Lung (tissue), 12 donors: ENCODE results near the gene MRGPRE. TPM values are rescaled to one million over a fixed set of nuclear protein-coding genes. Genes with fewer than 3 reads are reported as not detected.

ENCODE experiments used
- ATAC-seq: fragments of 200-7000 bp; cut with Tn5 transposase; one replicate; pipeline ENCODE4 v1.9.1; 2020; ENCODE audit warnings: moderate number of reproducible peaks; ENCODE audit not compliant: insufficient read depth, low FRiP score
- DNase-seq, 3 donors: peaks; one replicate each; pipeline ENCODE4 v3.0.0-alpha.2; 2013 to 2017
- H3K27ac ChIP-seq, 2 donors: one replicate each; pipeline ENCODE4 v1.5.1; 2013; ENCODE audit warnings: mild to moderate bottlenecking in 2 of 2, moderate library complexity in 2 of 2, control low read depth in 1 of 2, inconsistent platforms in 1 of 2, low read depth in 1 of 2, low read length in 1 of 2
- H3K27me3 ChIP-seq, 3 donors: one replicate each; pipeline ENCODE4 v1.5.1; 2013; ENCODE audit warnings: low read length in 2 of 3; ENCODE audit not compliant: control insufficient read depth in 3 of 3, insufficient read depth in 3 of 3
- H3K36me3 ChIP-seq, 4 donors: one replicate each; pipeline ENCODE4 v1.5.1; 2013; ENCODE audit warnings: low read length in 4 of 4, mild to moderate bottlenecking in 1 of 4, moderate library complexity in 1 of 4; ENCODE audit not compliant: control insufficient read depth in 4 of 4, insufficient read depth in 4 of 4
- H3K4me1 ChIP-seq, 5 donors: one replicate each; pipeline ENCODE4 v1.5.1; 2013; ENCODE audit warnings: low read length in 5 of 5, mild to moderate bottlenecking in 2 of 5, moderate library complexity in 1 of 5; ENCODE audit not compliant: control insufficient read depth in 5 of 5, insufficient read depth in 5 of 5
- H3K4me3 ChIP-seq: one replicate; pipeline ENCODE4 v1.5.1; 2013; ENCODE audit warnings: mild to moderate bottlenecking, control low read depth, moderate library complexity
- H3K9ac ChIP-seq, 2 donors: one replicate each; pipeline ENCODE4 v1.5.1; 2013; ENCODE audit warnings: low read length in 2 of 2, control low read depth in 1 of 2; ENCODE audit not compliant: insufficient read depth in 1 of 2
- H3K9me3 ChIP-seq, 4 donors: one replicate each; pipeline ENCODE4 v1.5.1; 2013; ENCODE audit warnings: low read length in 3 of 4, mild to moderate bottlenecking in 1 of 4, moderate library complexity in 1 of 4; ENCODE audit not compliant: control insufficient read depth in 4 of 4, insufficient read depth in 3 of 4
- WGBS, 2 donors: extraction: QIAGEN DNeasy Blood & Tissue Kit; methylation state at CpG; one replicate each; pipeline ENCODE4 v1.1.7; 2013; 5-methylcytosine and 5-hydroxymethylcytosine counted together
- polyA plus RNA-seq, 2 donors: library from polyadenylated mRNA; stranded (reverse); fragments of 200-250 nt; gene quantifications; one replicate each; pipeline ENCODE4 v1.2.1, GENCODE V29; 2013
- total RNA-seq, 2 donors: library from RNA; depleted of rRNA in 1 of 2; stranded (reverse); fragments of >200 nt in 1 of 2; gene quantifications; one replicate each; pipeline ENCODE4 v1.2.1, GENCODE V29; 2014 to 2021
- TF ChIP-seq, protein P1 (sequence below): IDR thresholded peaks from 2 replicates; pipeline ENCODE4 v1.5.1; 2012; ENCODE audit warnings: mild to moderate bottlenecking; ENCODE audit errors: control extremely low read depth, extremely low read depth
- donor health status: control.
- donor health status: control.
- donor health status: Bipolar disorder and iron deficiency.
- donor health status: healthy.
- donor health status: DM: yes; HTN: yes; CAD: no.

MRGPRE gene
- total and polyA plus RNA-seq, 4 donors, result 0.03 to 0.18 (median 0.16) TPM; not detected in 1

GRCh38 chr11:3177931-3178330, 54.3 kb downstream of the MRGPRE start:
- Histone ChIP-seq H3K9me3 (peaks cover 1 to 6% (median 3%) of the 10 kb centered on the region in 4 donors), H3K4me3 (no peak overlapping the region), H3K27ac (no peak overlapping the region), H3K9ac (no peak overlapping the region), H3K4me1 (no peaks in the 10 kb centered on the region), H3K27me3 (no peaks in the 10 kb centered on the region), H3K36me3 (no peaks in the 10 kb centered on the region)
- ATAC-seq (no peak), DNase-seq (no peak)
- TF ChIP-seq, protein P1, sequence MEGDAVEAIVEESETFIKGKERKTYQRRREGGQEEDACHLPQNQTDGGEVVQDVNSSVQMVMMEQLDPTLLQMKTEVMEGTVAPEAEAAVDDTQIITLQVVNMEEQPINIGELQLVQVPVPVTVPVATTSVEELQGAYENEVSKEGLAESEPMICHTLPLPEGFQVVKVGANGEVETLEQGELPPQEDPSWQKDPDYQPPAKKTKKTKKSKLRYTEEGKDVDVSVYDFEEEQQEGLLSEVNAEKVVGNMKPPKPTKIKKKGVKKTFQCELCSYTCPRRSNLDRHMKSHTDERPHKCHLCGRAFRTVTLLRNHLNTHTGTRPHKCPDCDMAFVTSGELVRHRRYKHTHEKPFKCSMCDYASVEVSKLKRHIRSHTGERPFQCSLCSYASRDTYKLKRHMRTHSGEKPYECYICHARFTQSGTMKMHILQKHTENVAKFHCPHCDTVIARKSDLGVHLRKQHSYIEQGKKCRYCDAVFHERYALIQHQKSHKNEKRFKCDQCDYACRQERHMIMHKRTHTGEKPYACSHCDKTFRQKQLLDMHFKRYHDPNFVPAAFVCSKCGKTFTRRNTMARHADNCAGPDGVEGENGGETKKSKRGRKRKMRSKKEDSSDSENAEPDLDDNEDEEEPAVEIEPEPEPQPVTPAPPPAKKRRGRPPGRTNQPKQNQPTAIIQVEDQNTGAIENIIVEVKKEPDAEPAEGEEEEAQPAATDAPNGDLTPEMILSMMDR, result no peak
- 61 to 64% methylated on average over 2 of the region's 2 CpGs for WGBS, 2 donors

Other genes with a start within 250 kb of the MRGPRE start
- 100 to 1,000 TPM in 1 of 2 donors, 10 to 100 TPM in 1; 81.6 to 191 TPM for gene NAP1L4, start 240.1 kb downstream of the MRGPRE start, total RNA-seq
- gene NAP1L4, start 240.1 kb downstream of the MRGPRE start, polyA plus RNA-seq, result 10 to 100 TPM; 56.3 to 73.0 TPM
- gene CARS1, start 175.0 kb downstream of the MRGPRE start, total RNA-seq, result 10 to 100 TPM; 27.3 to 62.3 TPM
- gene CARS1, start 175.0 kb downstream of the MRGPRE start, polyA plus RNA-seq, result 10 to 100 TPM; 30.4 to 45.0 TPM
- gene OSBPL5, start 67.1 kb downstream of the MRGPRE start, total RNA-seq, result 10 to 100 TPM; 34.2 to 51.5 TPM
- 10 to 100 TPM; 15.2 to 22.5 TPM for gene OSBPL5, start 67.1 kb downstream of the MRGPRE start, polyA plus RNA-seq
- gene MRGPRG, start 13.6 kb downstream of the MRGPRE start, total RNA-seq, result not detected
- not detected for gene MRGPRG, start 13.6 kb downstream of the MRGPRE start, polyA plus RNA-seq
- 10 to 100 TPM; 22.9 to 29.6 TPM for gene ZNF195, start 146.7 kb upstream of the MRGPRE start, total RNA-seq
- 10 to 100 TPM; 13.2 to 16.4 TPM for gene ZNF195, start 146.7 kb upstream of the MRGPRE start, polyA plus RNA-seq